Ovary (tissue), 9 donors: ENCODE results near the gene PHLDB2. TPM values are rescaled to one million over a fixed set of nuclear protein-coding genes. Genes with fewer than 3 reads are reported as not detected.
A peak's percentile ranks its signal among the peaks of the same experiment; 100 is the strongest.

ENCODE experiments used
- DNase-seq, 5 donors: peaks; one replicate each; pipeline ENCODE4 v3.0.0-alpha.2; 2019 to 2020
- H3K27ac ChIP-seq, 2 donors: fragments of 200-600 bp; one replicate each; pipeline versions ENCODE4 v1.5.1 to v1.8.0; 2019 to 2022
- H3K27me3 ChIP-seq: fragments of 200-600 bp; one replicate; pipeline ENCODE4 v1.8.0; 2022
- H3K36me3 ChIP-seq: fragments of 200-600 bp; sonication (generic); one replicate; pipeline ENCODE4 v1.5.1; 2019
- H3K4me1 ChIP-seq: one replicate; pipeline ENCODE4 v1.8.1; 2013; ENCODE audit warnings: mild to moderate bottlenecking, moderate library complexity; ENCODE audit not compliant: insufficient read depth
- H3K4me3 ChIP-seq: fragments of 200-600 bp; sonication (generic); one replicate; pipeline ENCODE4 v1.5.1; 2017
- H3K9me3 ChIP-seq, 2 donors: fragments of 200-600 bp in 1 of 2; sonication (generic) in 1 of 2; one replicate each; pipeline versions ENCODE4 v1.5.1 to v1.8.1; 2013 to 2019; ENCODE audit warnings: mild to moderate bottlenecking in 1 of 2, moderate library complexity in 1 of 2
- CTCF ChIP-seq, 3 donors: fragments of 450-650 bp in 2 of 3; fragments of 200-600 bp in 1 of 3; IDR thresholded peaks; one replicate each; pipeline versions ENCODE4 v1.5.1 to v1.8.0; 2016 to 2022; ENCODE audit warnings: antibody characterized with exemption in 3 of 3, mild to moderate bottlenecking in 1 of 3
- EP300 ChIP-seq: sonication (generic); formaldehyde crosslinking; IDR thresholded peaks from one replicate; pipeline ENCODE4 v1.6.1; 2017; ENCODE audit warnings: antibody characterized with exemption
- POLR2A ChIP-seq: fragments of 450-650 bp; IDR thresholded peaks from one replicate; pipeline ENCODE4 v1.6.1; 2017; ENCODE audit warnings: antibody characterized with exemption, mild to moderate bottlenecking, moderate library complexity
- WGBS, 3 donors: extraction: QIAGEN DNeasy Blood & Tissue Kit in 1 of 3; methylation state at CpG; one replicate each; pipeline versions ENCODE4 v1.1.5 to v1.1.7; 2013 to 2017; 5-methylcytosine and 5-hydroxymethylcytosine counted together
- intact Hi-C, 4 donors: fragments of 100-400 bp; cut with DNase I; formaldehyde crosslinking; loops; one replicate each; pipeline versions ENCODE4 v1.11.0 to v1.15.1; 2022 to 2023
- polyA plus RNA-seq, 2 donors: library from polyadenylated mRNA; stranded (reverse); fragments of 200-250 nt in 1 of 2; fragments of 350-450 nt in 1 of 2; fragmentation: Illumina TruSeq in 1 of 2; extraction: RNeasy Lipid Tissue Mini Kit (QIAGEN cat#74804) in 1 of 2; gene quantifications; one replicate each; pipeline ENCODE4 v1.2.3, GENCODE V29; 2013 to 2014
- total RNA-seq, 7 donors: library from RNA; depleted of rRNA in 2 of 7; stranded (reverse); fragments of >200 nt in 2 of 7; fragmentation: NEBNext Ultra II Directional in 3 of 7; extraction: Animal tissue kit (Norgen Biotek cat#: 25700) in 3 of 7; gene quantifications; one replicate each; pipeline versions ENCODE4 v1.1.0 to v1.2.4, GENCODE V29; 2016 to 2023
- donor health status: DM: no; HTN: no; CAD: no; lungs with moderate emphysema.
- donor health status: DM: no; HTN: no; CAD: no.
- donor health status: Bipolar disorder and iron deficiency.
- donor health status: DM: yes; HTN: yes; CAD: no.
- donor health status: DM: no; HTN: no; CAD: no.
- donor health status: DM: yes; HTN: yes; CAD: no.

PHLDB2 gene
- total and polyA plus RNA-seq, 9 donors = 9.0 to 141 (median 19.3) TPM

DNA sequence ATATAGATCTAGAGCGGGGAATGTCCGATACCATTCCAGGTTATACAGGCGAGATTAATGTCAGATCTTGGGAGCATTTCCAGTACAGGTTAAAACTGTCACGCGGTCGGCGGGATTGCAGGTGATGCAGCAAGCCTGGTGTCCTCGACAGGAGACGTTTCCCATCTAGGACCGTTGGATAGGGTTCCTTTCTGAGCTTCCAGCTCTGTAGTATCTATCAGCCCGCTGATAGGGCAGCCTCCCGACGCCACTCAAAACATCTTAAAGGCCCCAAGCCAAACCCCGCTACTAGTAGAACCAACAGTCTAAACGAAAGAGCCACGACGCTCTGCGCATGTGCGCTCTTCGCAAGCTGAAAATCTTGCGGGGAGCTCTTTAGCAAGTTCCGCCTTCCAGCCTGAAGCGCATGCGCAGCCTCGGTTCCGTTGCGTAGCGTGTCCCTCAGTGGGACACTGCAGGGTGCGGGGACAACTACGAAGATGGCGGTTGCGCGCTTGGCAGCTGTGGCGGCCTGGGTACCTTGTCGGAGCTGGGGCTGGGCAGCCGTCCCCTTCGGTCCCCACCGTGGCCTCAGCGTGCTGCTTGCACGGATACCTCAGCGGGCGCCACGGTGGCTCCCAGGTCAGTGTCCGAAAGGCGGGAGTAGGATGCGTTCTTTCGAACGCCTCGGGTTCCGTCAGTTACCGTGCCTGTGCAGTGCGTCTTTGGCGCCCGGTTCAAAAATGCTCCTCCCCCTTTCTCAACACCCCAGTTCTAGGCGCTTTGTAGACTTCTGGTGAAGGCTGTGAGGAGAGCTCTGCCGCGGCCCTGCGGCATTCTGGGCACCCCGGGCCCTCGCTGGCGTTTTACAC is 119.7 kb downstream of the PHLDB2 start, which contains the start of gene ABHD10:
TSS of gene ABHD10 (plus strand) at position 444 of the 851 bp plus-strand sequence. CDS start at position 480, 36 bp downstream.
- peak; percentile 95 to 98 (median 97) for DNase-seq
- no peaks in the 10 kb centered on the region for H3K36me3 ChIP-seq
- intact Hi-C loops = no loop called here
- peak within 1 kb of the TSS; percentile 92 for H3K4me3 ChIP-seq
- no peaks in the 10 kb centered on the region for H3K27me3 ChIP-seq
- peak within 1 kb of the TSS; percentile 54 to 76 for H3K27ac ChIP-seq
- peak; percentile 88 for TF ChIP-seq POLR2A
- TF ChIP-seq EP300 = no peak
- 1% methylated on average over 61 of the region's 61 CpGs for WGBS, 3 donors
- H3K4me1 ChIP-seq = peaks cover 4% of the 10 kb centered on the region
- no peaks in the 10 kb centered on the region for H3K9me3 ChIP-seq

GRCh38 chr3:111979434-111980038 is 120.5 kb downstream of the PHLDB2 start:
- H3K4me3 ChIP-seq = peak overlapping the region; percentile 92
- WGBS, 3 donors = 19 to 21% (median 20%) methylated on average over 5 of the region's 5 CpGs
- H3K27me3 ChIP-seq = no peaks in the 10 kb centered on the region
- TF ChIP-seq CTCF (IDR thresholded peaks at IDR 0.05) (no peak), EP300 (no peak), POLR2A (no peak)
- no peak for DNase-seq
- H3K36me3 ChIP-seq = no peaks in the 10 kb centered on the region
- H3K27ac ChIP-seq = peak overlapping the region in 1 of 2 donors; percentile 76
- intact Hi-C loops = no loop called here
- H3K9me3 ChIP-seq = no peaks in the 10 kb centered on the region
- H3K4me1 ChIP-seq = peaks cover 4% of the 10 kb centered on the region

GRCh38 chr3:111980716-111981456 is 121.8 kb downstream of the PHLDB2 start:
- no peak for DNase-seq
- TF ChIP-seq POLR2A (no peak), CTCF (IDR thresholded peaks at IDR 0.05) (no peak), EP300 (no peak)
- intact Hi-C loops = no loop called here
- Histone ChIP-seq H3K4me3 (no peak overlapping the region), H3K4me1 (peaks cover 4% of the 10 kb centered on the region), H3K27me3 (no peaks in the 10 kb centered on the region), H3K36me3 (no peaks in the 10 kb centered on the region), H3K9me3 (no peaks in the 10 kb centered on the region), H3K27ac (no peak overlapping the region)
- 88 to 93% (median 89%) methylated on average over 10 of the region's 10 CpGs for WGBS, 3 donors

DNA sequence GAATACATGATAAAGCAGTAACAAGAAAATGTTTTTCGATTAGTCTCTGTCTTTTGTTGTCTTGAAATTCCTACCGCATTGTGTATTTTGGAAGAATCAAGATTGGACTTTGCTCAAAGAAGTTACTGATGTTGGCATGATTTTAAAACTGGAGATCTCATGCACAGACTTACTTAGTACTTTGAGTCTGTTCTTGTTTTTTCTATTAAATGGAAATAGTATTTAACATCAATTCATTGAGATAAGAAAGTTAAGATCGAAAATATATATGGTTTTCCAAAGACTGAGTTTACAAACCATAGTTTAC is 122.3 kb downstream of the PHLDB2 start:
- no peaks in the 10 kb centered on the region for H3K9me3 ChIP-seq
- H3K27ac ChIP-seq = no peak overlapping the region
- no peak for TF ChIP-seq CTCF (IDR thresholded peaks at IDR 0.05)
- no peak for TF ChIP-seq EP300
- no peak for TF ChIP-seq POLR2A
- intact Hi-C loops = no loop called here
- H3K27me3 ChIP-seq = no peaks in the 10 kb centered on the region
- H3K36me3 ChIP-seq = no peaks in the 10 kb centered on the region
- H3K4me1 ChIP-seq = peaks cover 4% of the 10 kb centered on the region
- no peak for DNase-seq
- no peak overlapping the region for H3K4me3 ChIP-seq
- WGBS, 3 donors = 41 to 58% (median 53%) methylated on average over 3 of the region's 3 CpGs
